Testis (tissue), 3 donors: ENCODE results near the gene CFAP58. TPM values are rescaled to one million over a fixed set of nuclear protein-coding genes. Genes with fewer than 3 reads are reported as not detected.

Experiments
- DNase-seq: peaks from one replicate; pipeline ENCODE4 v3.0.0-alpha.2; 2019
- H3K27ac ChIP-seq, 2 donors: fragments of 200-600 bp; sonication (generic); one replicate each; pipeline ENCODE4 v1.5.1; 2019
- H3K27me3 ChIP-seq: fragments of 200-600 bp; sonication (generic); one replicate; pipeline ENCODE4 v1.5.1; 2019
- H3K36me3 ChIP-seq: fragments of 200-600 bp; sonication (generic); one replicate; pipeline ENCODE4 v1.5.1; 2017; ENCODE audit warnings: low read depth; ENCODE audit errors: missing control alignments
- H3K4me1 ChIP-seq: fragments of 200-600 bp; sonication (generic); one replicate; pipeline ENCODE4 v1.5.1; 2019
- H3K4me3 ChIP-seq, 2 donors: fragments of 200-600 bp; sonication (generic); one replicate each; pipeline ENCODE4 v1.5.1; 2017 to 2019
- H3K9me3 ChIP-seq: fragments of 200-600 bp; sonication (generic); one replicate; pipeline ENCODE4 v1.5.1; 2017
- CTCF ChIP-seq, 3 experiments: fragments of 450-650 bp in 2 of 3; fragments of 200-600 bp in 1 of 3; sonication (generic) in 1 of 3; IDR thresholded peaks; one replicate each; pipeline ENCODE4 v1.5.1; 2016 to 2019; ENCODE audit warnings: antibody characterized with exemption in 3 of 3, mild to moderate bottlenecking in 2 of 3, moderate library complexity in 1 of 3
- POLR2A ChIP-seq: fragments of 450-650 bp; IDR thresholded peaks from one replicate; pipeline ENCODE4 v1.6.1; 2017; ENCODE audit warnings: antibody characterized with exemption, mild to moderate bottlenecking, moderate library complexity
- WGBS, 2 donors: methylation state at CpG; one replicate each; pipeline ENCODE4 v1.1.5; 2018; 5-methylcytosine and 5-hydroxymethylcytosine counted together
- intact Hi-C: fragments of 100-400 bp; cut with DNase I; formaldehyde crosslinking; loops from one replicate; pipeline ENCODE4 v1.15.1; 2023; ENCODE audit warnings: low total_unique reads
- polyA plus RNA-seq: library from polyadenylated mRNA; stranded (reverse); fragments of 350-450 nt; fragmentation: Illumina TruSeq; extraction: RNeasy Lipid Tissue Mini Kit (QIAGEN cat#74804); gene quantifications from one replicate; pipeline ENCODE4 v1.2.3, GENCODE V29; 2014; ENCODE audit warnings: low read depth, low replicate concordance; ENCODE audit not compliant: insufficient read depth
- total RNA-seq, 2 donors: library from RNA; depleted of rRNA; stranded (reverse); fragments of >200 nt; gene quantifications; one replicate each; pipeline ENCODE4 v1.2.3, GENCODE V29; 2016

CFAP58 gene
- total and polyA plus RNA-seq, 3 donors from 2014 or later = 10.1 to 16.3 (median 14.6) TPM

DNA sequence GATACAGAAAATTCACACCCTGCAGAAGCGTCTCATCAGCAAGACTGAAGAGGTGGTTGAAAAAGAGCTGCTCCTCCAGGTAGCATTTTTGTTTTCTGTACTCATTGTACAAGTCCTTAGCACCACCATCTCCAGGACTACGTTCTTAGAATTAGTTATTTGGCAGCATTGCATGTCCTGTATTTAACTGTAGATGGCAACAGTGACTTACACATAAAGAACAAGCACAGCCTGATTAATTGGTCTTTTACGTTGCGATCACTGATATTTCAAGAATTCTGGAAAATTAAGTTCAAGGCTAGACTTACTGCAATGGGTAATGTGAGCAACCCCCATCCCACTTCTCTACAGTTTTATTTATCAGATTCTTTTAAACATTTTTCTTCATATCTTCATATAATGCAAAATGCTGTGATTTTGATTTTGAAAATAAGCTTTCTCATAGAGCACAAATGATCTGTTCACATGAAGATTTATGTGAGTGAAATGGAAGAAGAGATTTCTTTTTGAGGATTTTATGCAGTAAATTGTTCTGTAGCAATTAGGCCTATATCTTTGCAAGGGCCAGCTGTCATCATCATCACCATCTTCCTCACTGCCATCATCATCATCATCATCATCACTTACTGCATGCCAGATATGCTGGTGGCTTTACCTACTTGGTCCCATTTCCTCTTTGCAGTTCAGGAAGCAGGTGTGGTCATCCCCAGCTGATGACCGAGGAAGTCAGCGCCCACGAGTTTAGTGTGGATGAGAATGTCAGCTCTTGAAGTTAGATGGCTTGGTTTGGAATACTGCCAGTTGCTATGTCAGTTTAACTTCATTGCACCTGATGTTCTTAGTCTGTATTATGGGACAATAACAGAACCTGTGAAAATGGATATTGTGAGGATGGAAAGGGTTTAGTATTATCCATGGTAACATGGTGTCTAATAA is 53.4 kb downstream of the CFAP58 start:
- intact Hi-C loops = no loop called here
- 49 to 65% methylated on average over 7 of the region's 7 CpGs for WGBS, 2 donors

GRCh38 chr10:104413528-104413927 is 59.9 kb downstream of the CFAP58 start:
- TF ChIP-seq POLR2A (no peak), CTCF (IDR thresholded peaks at IDR 0.05) (no peak)
- 89% methylated on average over 1 of the region's 1 CpG for WGBS, 2 donors

More for the DNA sequence above, 53.4 kb downstream of the CFAP58 start:
- no peak for TF ChIP-seq POLR2A
- TF ChIP-seq CTCF (IDR thresholded peaks at IDR 0.05) = peak in 2 of 3 experiments; percentile 10 to 32
- Histone ChIP-seq H3K36me3 (no peaks in the 10 kb centered on the region), H3K27me3 (no peaks in the 10 kb centered on the region), H3K4me3 (no peak overlapping the region), H3K27ac (no peak overlapping the region), H3K4me1 (no peaks in the 10 kb centered on the region), H3K9me3 (no peaks in the 10 kb centered on the region)
- no peak for DNase-seq

DNA sequence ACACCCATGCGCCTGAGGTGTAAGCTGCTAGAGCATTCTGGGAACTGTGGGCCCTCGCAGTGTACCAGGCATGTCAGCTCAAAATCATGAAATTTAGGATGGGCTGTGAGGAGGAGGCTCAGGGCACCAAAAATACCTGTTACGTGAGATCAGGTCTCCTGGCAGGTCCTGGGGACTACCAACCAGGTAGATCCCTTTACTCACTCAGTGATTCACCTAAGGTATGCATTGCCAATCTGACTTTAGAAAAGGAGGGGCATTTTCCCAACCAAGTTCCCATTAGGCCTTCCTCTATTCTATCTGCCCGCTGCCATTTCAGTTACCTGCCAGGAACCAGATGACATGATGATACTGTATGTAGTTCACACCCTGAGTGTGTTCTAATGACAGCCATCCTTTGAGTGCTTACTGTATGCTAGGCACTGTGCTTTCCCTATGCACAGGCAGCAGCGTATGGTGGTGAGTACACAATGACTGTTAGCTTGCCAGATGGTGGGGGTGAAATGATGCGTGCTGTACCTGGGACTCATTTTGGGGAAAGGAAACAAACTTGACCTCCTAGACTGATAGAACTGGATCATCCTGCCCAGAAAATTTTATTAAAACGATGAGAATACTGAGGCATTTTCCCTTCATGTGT is 62.0 kb downstream of the CFAP58 start:
- DNase-seq = no peak
- Histone ChIP-seq H3K4me3 (no peak overlapping the region), H3K4me1 (no peaks in the 10 kb centered on the region), H3K36me3 (no peaks in the 10 kb centered on the region), H3K27me3 (no peaks in the 10 kb centered on the region), H3K9me3 (no peaks in the 10 kb centered on the region), H3K27ac (no peak overlapping the region)
- intact Hi-C loops = no loop called here
- no peak for TF ChIP-seq POLR2A
- no peak for TF ChIP-seq CTCF (IDR thresholded peaks at IDR 0.05)
- 71 to 84% methylated on average over 5 to 7 of the region's 7 CpGs for WGBS, 2 donors

More at GRCh38 chr10:104413528-104413927, 59.9 kb downstream of the CFAP58 start:
- H3K36me3 ChIP-seq = no peaks in the 10 kb centered on the region
- no peak overlapping the region for H3K27ac ChIP-seq
- no peak for DNase-seq
- no peak overlapping the region for H3K4me3 ChIP-seq
- no peaks in the 10 kb centered on the region for H3K9me3 ChIP-seq
- H3K4me1 ChIP-seq = no peaks in the 10 kb centered on the region
- intact Hi-C loops = no loop called here
- H3K27me3 ChIP-seq = no peaks in the 10 kb centered on the region

DNA sequence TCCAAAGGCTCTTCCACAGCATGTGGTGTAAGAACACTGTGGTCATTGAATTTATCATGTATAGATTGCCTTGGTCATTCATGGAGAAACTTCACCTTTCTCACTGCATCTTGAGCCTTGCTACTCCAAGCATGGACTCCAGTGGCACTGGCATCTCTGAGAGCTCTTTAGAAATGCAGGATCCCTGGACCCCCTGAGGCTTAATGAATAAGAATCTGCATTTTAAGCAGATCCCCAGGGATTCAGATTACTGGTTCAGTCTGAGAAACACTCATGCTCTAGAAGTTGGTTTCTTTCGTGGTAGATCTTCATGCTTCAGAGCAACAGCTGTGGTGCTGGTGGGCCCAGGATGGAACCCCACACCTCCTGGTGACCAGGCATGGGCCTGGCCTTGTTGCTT is 63.2 kb downstream of the CFAP58 start:
- Histone ChIP-seq H3K4me3 (no peak overlapping the region), H3K36me3 (no peaks in the 10 kb centered on the region), H3K27me3 (no peaks in the 10 kb centered on the region), H3K27ac (no peak overlapping the region), H3K9me3 (no peaks in the 10 kb centered on the region), H3K4me1 (no peaks in the 10 kb centered on the region)
- DNase-seq = no peak
- WGBS, 2 donors = 89 to 94% methylated on average over 1 of the region's 1 CpG
- TF ChIP-seq POLR2A = no peak
- no peak for TF ChIP-seq CTCF (IDR thresholded peaks at IDR 0.05)
- intact Hi-C loops = no loop called here
